ENCODE results near the gene ETDB.
A peak's percentile ranks its signal among the peaks of the same experiment; 100 is the strongest.
"Not testable (repeated sequence)": the region's sequence is repeated elsewhere in the genome, so short reads cannot be mapped to it uniquely, and the experiment has no call there.

ETDB gene

DNA sequence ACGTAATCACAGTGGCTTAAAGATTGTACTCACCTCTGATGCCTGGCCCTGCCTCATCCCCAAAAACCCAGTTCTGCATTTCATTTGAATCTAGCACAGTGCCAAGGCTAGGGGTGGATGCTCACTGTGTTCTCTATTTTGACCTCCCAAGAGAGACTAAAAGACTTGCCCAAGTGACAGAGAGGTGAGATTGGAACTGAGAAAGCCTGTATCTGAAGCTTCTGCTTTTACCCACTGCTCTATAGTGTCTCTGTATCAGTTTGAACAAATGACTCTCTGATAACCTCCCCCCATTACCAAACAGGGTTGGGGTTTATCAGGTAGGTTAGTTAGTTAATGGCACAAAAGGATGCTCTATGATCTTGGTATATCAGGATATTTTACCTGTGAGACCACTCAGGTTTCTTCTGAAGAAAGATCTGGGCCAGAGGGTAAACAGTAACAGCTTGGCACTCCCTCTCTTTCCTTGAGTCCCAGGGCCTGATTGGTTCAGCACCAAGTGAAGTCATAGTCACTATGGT lies at the start of gene ETDB:
ETDB (minus strand) TSS at position 471 of the 521 bp plus-strand sequence. CDS start 1,265 bp downstream, outside the sequence.
- DNase-seq, result not testable (repeated sequence)

DNA sequence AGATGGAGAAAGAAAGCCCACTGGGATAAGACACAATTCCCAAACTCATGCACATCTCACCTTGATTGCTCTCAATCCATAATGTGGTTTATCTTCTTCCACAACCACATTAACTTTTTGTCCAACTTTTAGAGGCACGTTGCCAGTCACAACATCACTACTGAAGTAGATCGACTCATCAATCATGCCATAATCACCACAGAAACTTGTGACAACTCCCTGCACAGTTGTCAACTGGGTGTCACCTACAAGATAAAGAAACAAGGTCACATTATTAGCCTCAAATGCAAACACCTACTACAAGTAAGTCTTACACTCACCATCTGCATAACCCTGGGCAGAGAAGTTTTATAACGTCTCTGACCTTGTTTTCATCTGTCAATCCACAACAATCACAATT lies 49.2 kb upstream of the ETDB start:
- DNase-seq, result not testable (repeated sequence)

DNA sequence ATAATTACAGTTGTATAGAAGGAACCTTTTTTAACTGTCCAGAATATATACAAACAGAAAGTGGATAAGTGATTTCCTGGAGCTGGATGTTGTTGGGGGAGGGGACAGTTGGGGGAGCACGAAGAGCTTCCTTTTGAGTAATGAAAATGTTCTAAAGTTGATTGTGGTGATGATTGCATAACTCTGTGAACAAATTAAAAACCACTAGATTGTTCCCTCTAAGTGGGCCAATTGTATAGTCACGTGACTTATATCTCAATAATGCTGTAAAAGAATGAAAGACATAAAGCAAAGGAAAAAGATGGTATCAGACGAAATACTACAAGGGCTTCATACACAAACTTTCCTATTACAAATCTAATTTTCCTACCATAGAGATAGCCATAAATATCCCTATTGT lies 48.2 kb upstream of the ETDB start:
- no peak for DNase-seq

DNA sequence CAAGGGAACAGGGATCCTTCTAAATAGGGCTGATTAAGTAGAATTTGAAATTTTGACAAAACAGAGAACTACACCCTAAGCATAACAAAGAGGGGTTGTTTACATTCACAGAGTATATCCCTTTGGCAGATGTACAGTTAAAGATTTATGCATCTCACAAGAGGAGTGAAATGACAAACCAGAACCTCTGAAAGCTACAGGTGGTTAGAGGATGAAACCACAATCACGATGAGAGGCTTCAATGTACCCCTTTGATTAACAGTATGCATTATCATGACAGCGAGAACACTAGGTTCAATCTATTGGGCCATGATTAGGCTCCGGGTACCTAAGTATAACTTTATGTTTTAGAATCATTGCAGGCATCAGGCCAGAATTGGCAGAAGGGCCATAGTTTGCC lies 34.4 kb upstream of the ETDB start:
- not testable (repeated sequence) for DNase-seq

DNA sequence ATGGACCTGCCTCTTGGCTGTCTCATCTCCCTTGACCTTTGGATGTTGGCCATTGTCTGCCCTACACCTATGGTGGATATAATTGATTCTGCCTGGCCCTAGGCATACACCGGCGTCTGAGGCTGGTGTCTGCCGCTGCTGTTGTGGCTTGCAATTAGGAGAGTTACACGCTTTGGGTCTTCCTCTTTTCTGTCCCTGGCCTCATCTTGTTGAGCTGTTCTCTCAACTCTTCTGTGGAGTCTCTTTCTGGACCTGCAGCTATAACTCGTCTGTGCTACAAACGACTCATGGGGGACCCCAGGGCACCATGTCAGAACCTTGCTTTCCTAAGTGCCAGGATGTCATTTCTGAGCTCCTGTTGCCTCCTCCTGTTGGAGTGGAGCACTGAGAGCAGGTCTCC lies 5.8 kb upstream of the ETDB start:
- not testable (repeated sequence) for DNase-seq

DNA sequence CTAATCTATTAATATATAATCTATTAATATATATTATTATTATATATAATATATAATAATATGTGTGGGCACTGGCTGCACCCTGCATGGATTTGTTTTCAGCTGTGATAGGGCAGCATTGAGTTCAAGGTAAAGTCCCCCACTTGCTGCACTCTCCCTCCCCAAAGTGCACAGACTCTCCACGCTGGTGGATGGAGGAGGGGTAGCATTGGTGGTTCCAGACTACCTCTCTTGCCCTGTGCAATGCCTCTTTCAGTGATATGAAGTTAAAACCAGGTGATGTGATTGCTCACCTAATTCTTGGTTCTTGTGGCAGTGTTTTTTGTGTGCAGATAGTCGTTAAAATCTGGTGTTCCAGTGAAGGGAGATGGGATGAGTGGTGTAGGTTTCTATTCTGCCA lies 4.3 kb downstream of the ETDB start:
- DNase-seq, result not testable (repeated sequence)

DNA sequence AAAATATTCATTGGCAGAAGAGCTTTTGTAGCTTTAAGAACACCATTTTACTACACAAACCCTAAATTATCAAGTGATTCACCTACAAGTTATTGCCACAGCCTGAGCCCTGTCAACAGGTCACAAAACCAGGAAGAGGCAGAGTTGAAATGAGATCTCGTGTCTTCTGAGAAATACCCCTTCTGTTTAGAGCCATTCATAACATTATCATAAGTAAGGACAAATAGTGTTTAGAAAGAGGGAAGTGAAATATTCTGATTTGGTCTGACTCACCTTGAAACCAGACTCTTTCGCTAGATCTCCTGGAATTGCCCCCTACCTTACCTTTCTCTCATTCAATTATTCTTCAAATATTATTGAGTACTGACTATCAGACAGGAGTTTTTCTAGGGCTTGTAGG lies 5.9 kb downstream of the ETDB start:
- DNase-seq, result no peak

DNA sequence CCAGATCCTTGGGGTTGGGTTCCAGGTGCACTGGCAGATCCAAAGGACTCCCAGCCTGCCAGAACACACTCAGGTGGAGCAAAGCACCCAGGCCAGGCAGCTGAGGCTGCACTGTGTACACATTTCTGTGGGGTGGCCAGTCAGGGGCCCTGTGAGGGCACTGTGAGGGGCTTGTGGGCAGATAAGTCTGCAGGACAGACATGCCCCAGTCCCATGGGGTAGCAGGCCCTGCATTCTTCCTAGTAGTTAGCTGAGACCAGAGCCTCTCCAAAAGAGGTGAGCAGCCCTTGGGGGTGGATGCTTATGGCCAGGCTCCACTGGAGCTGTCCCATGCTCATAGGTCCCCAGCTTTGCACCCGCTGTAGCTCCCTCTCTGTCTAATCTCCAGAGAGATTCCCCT lies 7.6 kb downstream of the ETDB start:
- no peak for DNase-seq

DNA sequence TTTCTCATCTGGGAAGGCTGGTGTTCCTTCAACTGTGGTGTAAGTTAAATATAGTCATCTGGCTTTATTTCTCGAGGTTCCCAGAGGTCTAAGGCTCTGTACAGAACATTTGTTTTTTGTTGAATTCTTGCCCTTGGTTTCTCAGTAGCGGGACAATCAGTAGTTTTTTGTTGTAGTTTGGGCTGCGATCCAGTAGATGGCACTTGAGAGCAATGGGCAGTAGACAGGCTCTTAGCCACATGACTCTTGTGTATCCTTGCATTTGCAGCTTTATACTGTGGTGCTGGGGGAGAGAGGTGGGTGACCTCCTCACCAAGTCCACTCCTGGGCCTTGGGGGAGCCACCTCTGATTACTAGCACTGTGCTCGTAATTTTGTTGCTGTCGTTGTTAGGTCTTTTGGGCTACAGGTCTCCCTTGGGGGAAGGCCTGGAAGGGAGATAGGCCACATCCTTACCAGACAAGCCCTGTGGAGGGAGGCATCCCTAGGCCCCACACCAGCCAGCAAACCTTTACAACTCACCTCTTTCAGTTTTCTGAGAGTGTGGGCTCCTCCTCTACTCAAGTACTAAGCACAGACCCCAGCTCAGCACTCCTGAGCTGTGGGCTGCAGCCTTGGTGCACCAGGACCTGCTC lies 8.1 kb downstream of the ETDB start:
- DNase-seq, result no peak

DNA sequence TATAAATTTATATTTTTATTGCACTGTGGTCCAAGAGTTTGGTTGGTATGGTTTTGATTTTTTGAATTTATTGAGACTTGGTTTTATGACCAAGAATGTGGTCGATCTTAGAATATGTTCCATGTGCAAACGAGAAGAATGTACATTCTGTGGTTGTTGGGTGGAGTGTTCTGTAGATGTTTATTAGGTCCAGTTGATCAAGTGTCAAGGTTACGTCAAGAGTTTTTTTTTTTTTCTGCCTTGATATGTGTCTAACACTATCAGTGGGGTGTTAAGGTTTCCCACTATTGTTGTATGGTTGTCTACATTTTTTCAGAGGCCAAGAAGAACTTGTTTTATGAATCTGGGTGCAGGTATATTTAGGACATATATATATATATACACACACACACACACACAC lies 10.8 kb downstream of the ETDB start:
- no peak for DNase-seq

DNA sequence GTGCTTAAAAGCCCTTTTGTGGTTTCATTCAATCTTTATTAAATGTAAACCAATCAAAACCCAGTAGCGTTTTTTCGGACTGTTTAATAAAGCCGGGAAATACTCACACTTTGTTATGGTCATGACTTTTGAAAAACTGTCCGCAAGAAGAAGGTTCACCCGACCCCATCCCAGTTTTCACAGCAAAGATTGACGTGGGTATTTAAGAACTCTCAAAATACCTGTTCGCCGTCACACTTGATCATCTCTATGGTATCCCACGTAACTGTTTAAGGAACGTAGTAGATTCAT lies 20.9 kb downstream of the ETDB start:
- DNase-seq, result no peak

DNA sequence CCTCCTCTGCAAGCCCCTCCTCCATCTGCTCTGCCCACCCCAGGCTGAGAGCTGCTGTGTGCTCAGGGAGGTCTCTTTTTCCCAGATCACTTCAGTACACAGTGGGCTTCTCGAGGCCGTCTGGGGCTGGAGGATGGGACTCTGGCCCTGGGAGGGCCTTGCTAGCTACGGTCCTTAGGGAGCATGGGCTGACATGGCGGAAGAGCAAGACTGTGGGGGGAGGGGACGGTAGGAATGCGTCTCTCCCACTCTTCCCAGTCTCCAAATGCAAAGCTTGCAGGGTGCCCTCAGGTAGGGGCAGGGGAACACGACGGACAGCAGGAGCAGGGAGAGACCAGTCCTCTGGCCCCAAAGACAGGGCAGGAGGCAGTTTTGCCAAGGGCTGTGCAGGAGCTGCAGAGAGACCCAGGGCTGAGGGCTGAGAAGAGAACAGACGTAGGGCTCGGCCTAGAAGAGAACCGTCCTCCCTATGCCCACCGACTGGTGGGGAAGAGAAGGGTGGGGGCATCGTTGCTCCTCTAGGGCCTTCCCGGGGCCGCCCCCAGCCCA lies 23.1 kb downstream of the ETDB start:
- not testable (repeated sequence) for DNase-seq

DNA sequence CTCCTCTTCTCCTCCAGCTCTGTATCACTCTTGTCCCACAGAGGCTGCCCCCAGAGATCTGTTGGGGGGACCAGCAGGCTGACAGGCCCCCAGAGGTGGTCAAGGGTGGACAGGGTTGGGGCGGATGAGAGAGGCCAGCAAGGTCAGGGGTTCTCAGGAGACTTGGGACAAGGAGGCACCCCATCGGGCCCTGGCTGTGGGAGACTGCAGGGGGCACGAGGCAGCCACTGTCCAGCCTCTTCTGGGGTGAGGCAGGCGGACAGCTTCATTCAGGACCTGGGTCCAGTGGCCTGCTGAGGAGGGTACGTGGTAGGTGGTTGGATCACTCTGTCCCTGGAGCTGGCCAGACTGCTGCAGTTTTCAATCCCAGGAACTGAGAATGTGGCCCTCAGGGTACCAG lies 24.6 kb downstream of the ETDB start:
- no peak for DNase-seq

DNA sequence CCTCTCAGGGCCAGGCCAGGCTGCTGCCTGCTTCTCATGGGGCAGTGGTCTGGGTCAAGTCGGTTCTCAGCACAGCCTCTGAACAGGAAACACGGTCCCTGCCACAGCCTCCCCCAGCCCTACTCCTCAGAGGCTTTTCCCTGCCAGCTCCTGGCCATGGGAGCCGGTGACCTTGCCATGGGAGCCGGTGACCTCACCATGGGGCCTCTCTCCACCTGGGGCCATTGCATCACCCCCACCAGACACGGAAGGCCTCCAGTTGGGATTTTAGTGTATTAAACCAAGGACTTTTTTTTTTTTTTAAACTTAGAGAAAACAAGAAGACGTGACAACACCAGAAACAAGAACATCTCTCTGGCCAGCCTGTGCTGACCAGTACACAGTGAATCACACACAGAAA lies 25.6 kb downstream of the ETDB start:
- no peak for DNase-seq

DNA sequence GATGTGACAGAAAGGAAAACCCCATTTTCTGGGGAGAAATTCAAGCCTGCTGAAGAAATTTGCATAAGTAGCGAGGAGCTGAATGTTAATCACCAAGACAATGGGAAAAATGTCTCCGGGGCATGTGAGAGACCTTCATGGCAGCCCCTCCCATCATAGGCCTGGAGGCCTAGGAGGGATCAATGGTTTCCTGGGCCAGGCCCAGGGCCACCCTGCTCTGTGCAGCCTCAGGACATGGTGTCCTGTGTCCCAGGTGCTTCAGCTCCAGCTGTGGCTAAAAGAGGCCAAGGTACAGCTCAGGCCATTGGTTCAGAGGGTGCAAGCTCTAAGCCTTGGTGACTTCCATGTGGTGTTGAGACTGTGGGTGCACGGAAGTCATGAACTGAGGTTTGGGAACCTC lies 31.2 kb downstream of the ETDB start:
- no peak for DNase-seq

DNA sequence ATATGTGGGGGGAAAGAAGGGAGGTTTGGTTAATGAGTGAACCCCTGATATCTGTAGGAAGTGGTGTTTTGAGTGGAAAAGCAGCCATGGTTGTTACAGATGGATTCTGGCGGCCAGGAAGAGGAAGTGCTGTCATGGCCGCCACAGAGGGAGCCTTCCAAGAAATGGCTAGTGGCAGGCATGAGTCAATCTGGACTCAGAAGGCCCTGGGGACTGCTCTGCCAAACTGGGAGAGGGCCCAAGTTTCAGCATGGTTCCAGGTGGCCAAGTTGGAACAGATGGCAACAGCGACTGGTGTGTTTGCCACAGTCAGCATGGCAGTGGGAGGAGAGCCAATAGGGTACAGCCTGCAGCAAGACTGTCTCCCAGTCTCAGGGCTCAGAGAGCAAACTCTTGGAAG lies 32.5 kb downstream of the ETDB start:
- DNase-seq, result peak; percentile 87

DNA sequence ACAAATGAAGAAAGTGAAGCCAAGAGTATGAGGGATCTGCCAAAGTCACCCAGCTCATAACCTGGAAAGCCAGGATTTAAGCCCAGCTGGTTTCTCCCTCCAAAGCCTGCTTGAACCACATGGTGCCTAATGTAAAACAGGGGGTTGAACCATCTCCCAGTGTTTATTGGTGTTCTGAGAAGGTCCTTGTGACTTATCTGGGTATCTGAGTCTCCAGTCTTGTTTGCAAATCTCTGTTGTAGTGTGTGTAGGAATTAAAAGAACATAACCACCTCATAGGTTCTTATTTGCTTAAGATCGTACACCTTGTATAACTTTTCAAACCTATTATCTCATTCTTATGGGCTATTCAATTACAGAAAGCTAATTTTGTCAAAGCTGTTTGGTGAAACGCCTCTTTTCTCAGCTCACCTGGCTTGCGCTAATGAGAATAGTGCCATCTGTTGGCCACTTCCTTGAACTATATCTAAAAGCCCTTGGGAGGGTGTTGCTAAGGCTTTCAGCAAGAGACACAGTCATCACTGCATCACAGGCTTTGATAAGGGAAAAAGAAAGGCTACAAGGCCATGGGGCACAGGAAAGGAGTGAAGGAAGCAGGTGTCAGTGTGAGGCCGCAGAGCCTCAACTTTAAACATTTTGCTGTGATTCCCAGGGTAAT lies 34.0 kb downstream of the ETDB start:
- DNase-seq, result peak; percentile 31

DNA sequence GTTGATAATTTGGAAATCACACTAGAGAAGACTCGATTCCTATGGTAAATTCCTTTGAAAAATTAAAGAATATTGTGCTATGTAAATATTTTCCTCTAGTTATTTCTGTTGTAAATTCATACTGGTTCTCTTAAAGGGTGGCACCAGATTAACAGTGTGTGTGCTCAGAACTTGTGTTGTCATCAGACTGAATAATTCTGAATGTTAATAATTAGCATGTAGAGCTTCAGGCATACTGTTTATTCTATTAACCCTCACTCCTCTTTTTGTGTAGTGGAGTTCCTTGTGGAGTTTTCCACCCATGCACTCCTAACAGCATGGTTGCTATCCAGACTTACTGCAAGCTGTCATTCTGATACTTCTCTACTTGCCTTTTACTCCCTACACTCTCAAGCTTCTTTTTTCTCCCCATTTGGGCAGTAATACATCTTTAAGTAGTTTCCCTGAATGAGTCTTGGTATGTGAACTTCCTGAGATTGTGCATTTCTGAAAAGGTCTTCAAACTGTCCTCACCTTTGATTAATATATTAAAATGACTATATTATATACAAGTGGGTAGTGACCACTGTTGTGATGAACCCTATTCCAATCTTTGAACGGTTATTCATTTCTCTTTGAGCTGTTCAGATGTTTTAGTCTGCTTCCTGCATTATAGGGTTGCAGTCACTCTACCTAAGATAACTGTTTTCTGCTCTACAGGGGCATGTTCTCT lies 38.5 kb downstream of the ETDB start:
- no peak for DNase-seq

Data from NCI-H446 treated with DMSO at 0.1 percent for 48 hours (cell line).